HepG2 (cell line): ENCODE measurements around the gene TMED6. TPM values are rescaled to one million over a fixed set of nuclear protein-coding genes. Genes with fewer than 3 reads are reported as not detected.
A peak's percentile ranks its signal among the peaks of the same experiment; 100 is the strongest.

ENCODE experiments used
- ELF4 ChIP-seq: sonication (generic); formaldehyde crosslinking; IDR thresholded peaks from 2 replicates; pipeline ENCODE4 v1.5.0; 2020; ENCODE audit warnings: missing genetic modification reagents, mild to moderate bottlenecking, moderate library complexity, borderline replicate concordance
- FOXA3 ChIP-seq: IDR thresholded peaks from 2 replicates; pipeline ENCODE4 v1.6.1; 2016; ENCODE audit warnings: missing genetic modification reagents, missing compliant biosample characterization
- JUN ChIP-seq: sonication (generic); formaldehyde crosslinking; IDR thresholded peaks from 2 replicates; pipeline ENCODE4 v1.4.0; 2020; ENCODE audit warnings: mild to moderate bottlenecking, missing genetic modification reagents
- MBD4 ChIP-seq: IDR thresholded peaks from 2 replicates; pipeline ENCODE4 v1.6.1; 2012; ENCODE audit warnings: low read length, inconsistent platforms, borderline replicate concordance
- MEIS2 ChIP-seq: sonication (generic); formaldehyde crosslinking; IDR thresholded peaks from 2 replicates; pipeline ENCODE4 v1.9.0; 2021; ENCODE audit warnings: mild to moderate bottlenecking, missing genetic modification reagents
- MYNN ChIP-seq: sonication (generic); formaldehyde crosslinking; IDR thresholded peaks from 2 replicates; pipeline ENCODE4 v1.4.0; 2020; ENCODE audit warnings: mild to moderate bottlenecking, low read depth, missing genetic modification reagents
- PRDM15 ChIP-seq: sonication (generic); formaldehyde crosslinking; IDR thresholded peaks from 2 replicates; pipeline ENCODE4 v1.4.0; 2020; ENCODE audit warnings: missing genetic modification reagents
- RFXANK ChIP-seq: IDR thresholded peaks from 2 replicates; pipeline ENCODE4 v1.6.1; 2016
- SYNCRIP ChIP-seq: fragments of 200-400 bp; formaldehyde crosslinking; IDR thresholded peaks from 2 replicates; pipeline ENCODE4 v1.6.1; 2018; ENCODE audit warnings: mild to moderate bottlenecking, low read depth, low read length; ENCODE audit not compliant: insufficient read depth
- ZBTB10 ChIP-seq: sonication (generic); formaldehyde crosslinking; IDR thresholded peaks from 2 replicates; pipeline ENCODE4 v1.4.0; 2020; ENCODE audit warnings: missing genetic modification reagents, borderline replicate concordance
- ZBTB42 ChIP-seq: sonication (generic); formaldehyde crosslinking; IDR thresholded peaks from 2 replicates; pipeline ENCODE4 v1.5.0; 2020; ENCODE audit warnings: mild to moderate bottlenecking, missing genetic modification reagents
- ZKSCAN1 ChIP-seq: fragments of 150-350 bp; IDR thresholded peaks from 2 replicates; pipeline ENCODE4 v1.6.1; 2014; ENCODE audit warnings: low read length
- ZNF281 ChIP-seq: sonication (generic); formaldehyde crosslinking; IDR thresholded peaks from 2 replicates; pipeline ENCODE4 v1.4.0; 2020; ENCODE audit warnings: missing genetic modification reagents, borderline replicate concordance
- ZNF331 ChIP-seq: sonication (generic); formaldehyde crosslinking; IDR thresholded peaks from 2 replicates; pipeline ENCODE4 v1.4.0; 2020; ENCODE audit warnings: missing genetic modification reagents
- ZNF547 ChIP-seq: sonication (generic); formaldehyde crosslinking; IDR thresholded peaks from 2 replicates; pipeline ENCODE4 v1.5.1; 2020; ENCODE audit warnings: mild to moderate bottlenecking, missing genetic modification reagents
- ZNF749 ChIP-seq: sonication (generic); formaldehyde crosslinking; IDR thresholded peaks from 2 replicates; pipeline ENCODE4 v1.8.0; 2022; ENCODE audit warnings: mild to moderate bottlenecking, missing genetic modification reagents, moderate library complexity, borderline replicate concordance
- polyA plus RNA-seq, 8 experiments: library from polyadenylated mRNA; depleted of rRNA in 3 of 8; stranded (reverse) in 7 of 8; unstranded in 1 of 8; fragments of >200 nt; fragmentation: Illumina TruSeq in 4 of 8; extraction: Trizol in 4 of 8; gene quantifications; 2 replicates each; pipeline versions ENCODE4 v1.2.1 to v1.2.3, GENCODE V29; 2011 to 2016; ENCODE audit warnings: low read depth in 4 of 8, missing spikeins in 1 of 8, mixed read lengths in 1 of 8; ENCODE audit not compliant: insufficient read depth in 1 of 8
- total RNA-seq, 5 experiments: library from RNA; depleted of rRNA; stranded (reverse); fragments of >200 nt; fragmentation: Illumina TruSeq; extraction: Trizol; gene quantifications; 2 replicates each; pipeline ENCODE4 v1.2.3, GENCODE V29; 2016; ENCODE audit warnings: low read depth in 1 of 5
- TF ChIP-seq, protein P1 (sequence below): sonication (generic); formaldehyde crosslinking; IDR thresholded peaks from 2 replicates; pipeline ENCODE4 v1.5.1; 2020; ENCODE audit warnings: missing genetic modification reagents, mild to moderate bottlenecking, borderline replicate concordance

The TMED6 gene
- total and polyA plus RNA-seq, 2 of the 13 experiments (the other 11 are each of a cell fraction or from before 2014, with no cell fraction given): 9.8 to 14.4 TPM

DNA sequence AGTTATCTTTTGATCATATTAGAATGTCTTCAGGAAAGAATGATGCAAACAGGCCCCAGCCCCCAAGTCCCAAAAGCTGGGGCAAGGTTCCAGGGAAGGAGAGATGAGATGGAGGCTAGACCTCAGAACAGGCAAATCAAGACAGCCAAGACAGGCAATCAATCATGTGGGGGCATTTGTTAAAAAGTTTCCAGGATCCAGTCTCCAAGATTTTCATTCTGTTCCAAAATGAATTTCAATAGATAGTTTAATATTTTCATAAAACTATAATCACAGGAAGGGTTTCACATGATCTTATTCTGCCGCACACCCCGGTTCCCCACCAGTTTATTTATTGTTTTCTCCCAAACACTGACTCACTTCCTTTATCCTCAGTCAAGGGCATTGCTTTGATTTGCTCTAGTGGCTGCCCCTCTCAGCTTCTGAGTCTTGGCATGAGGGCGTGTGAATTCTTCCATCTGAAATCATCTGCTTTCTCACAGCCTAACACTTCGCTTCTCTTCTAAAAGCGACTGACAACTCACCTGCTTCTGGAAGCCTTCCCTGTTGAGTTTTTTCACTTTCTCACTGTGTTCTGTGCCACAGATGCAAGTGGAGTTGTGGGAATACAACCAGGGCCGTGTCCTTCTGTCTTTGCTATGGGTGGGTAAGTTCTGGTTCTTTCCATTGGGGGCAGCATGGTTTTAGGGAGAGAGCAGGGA, 46.4 kb upstream of the TMED6 start (continued):
- TF ChIP-seq ZBTB10 (CRISPR knock-in tag) (no peak), ZNF547 (CRISPR knock-in tag) (no peak), RFXANK (CRISPR knock-in tag) (no peak), ELF4 (no peak), SYNCRIP (no peak), PRDM15 (no peak), ZKSCAN1 (no peak), MYNN (CRISPR knock-in tag) (no peak), ZNF331 (CRISPR knock-in tag) (peak; percentile 75), JUN (CRISPR knock-in tag) (no peak), ZNF749 (0 out of 2 replicates have a peak, but pooled peaks have one; percentile 63), ZNF281 (CRISPR knock-in tag) (no peak), FOXA3 (CRISPR knock-in tag) (peak; percentile 48), MBD4 (no peak), MEIS2 (no peak; the same call in none of the 2 replicates), ZBTB42 (CRISPR knock-in tag) (no peak)
- TF ChIP-seq, protein P1, sequence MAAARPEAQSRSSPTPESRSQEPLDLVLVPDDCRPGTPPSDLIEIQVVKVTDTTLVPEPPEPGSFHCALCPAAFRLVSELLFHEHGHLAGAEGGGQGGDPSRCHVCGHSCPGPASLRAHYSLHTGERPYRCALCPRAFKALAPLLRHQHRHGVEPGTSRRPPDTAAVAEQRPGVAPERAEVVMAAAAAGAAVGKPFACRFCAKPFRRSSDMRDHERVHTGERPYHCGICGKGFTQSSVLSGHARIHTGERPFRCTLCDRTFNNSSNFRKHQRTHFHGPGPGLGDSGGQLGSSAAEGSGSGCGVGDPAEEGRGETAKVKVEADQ: no peak
